GM21526 (cell line): ENCODE data around the gene HSP90AB1.
"Not testable (repeated sequence)": the region's sequence is repeated elsewhere in the genome, so short reads cannot be mapped to it uniquely, and the experiment has no call there.

Source experiments
- ATAC-seq: cut with Tn5 transposase; IDR thresholded peaks from one replicate; pipeline ENCODE4 v1.9.1; 2021; ENCODE audit warnings: moderate library complexity; ENCODE audit not compliant: unreplicated experiment, low FRiP score

The HSP90AB1 gene

GRCh38 chr6:44221961-44222335 lies 25.0 kb upstream of the HSP90AB1 start:
- ATAC-seq = no peak

- no peak for ATAC-seq
These were observed 24.2 kb upstream of the HSP90AB1 start for GRCh38 chr6:44222486-44223318.

GRCh38 chr6:44223319-44224028 lies 23.4 kb upstream of the HSP90AB1 start, which contains the start of gene SLC29A1:
Gene SLC29A1, plus strand, starts transcription at chr6:44223595. Its CDS starts 3,719 bp downstream, at chr6:44227314.
- ATAC-seq = no peak

- no peak for ATAC-seq
These were observed 22.6 kb upstream of the HSP90AB1 start for GRCh38 chr6:44224029-44224964.

GRCh38 chr6:44224965-44225305 lies 22.0 kb upstream of the HSP90AB1 start:
- ATAC-seq = no peak

- no peak for ATAC-seq
These were observed 21.1 kb upstream of the HSP90AB1 start for GRCh38 chr6:44225579-44226325.

- no peak for ATAC-seq
These were observed 20.3 kb upstream of the HSP90AB1 start for GRCh38 chr6:44226368-44227147.

GRCh38 chr6:44227148-44227793 lies 19.6 kb upstream of the HSP90AB1 start:
- no peak for ATAC-seq

GRCh38 chr6:44228031-44228430 lies 18.9 kb upstream of the HSP90AB1 start:
- ATAC-seq = no peak

- ATAC-seq = no peak
These were observed 18.5 kb upstream of the HSP90AB1 start for GRCh38 chr6:44228433-44228832.

GRCh38 chr6:44228836-44229235 lies 18.1 kb upstream of the HSP90AB1 start:
- no peak for ATAC-seq

- no peak for ATAC-seq
These were observed 17.4 kb upstream of the HSP90AB1 start for GRCh38 chr6:44229376-44230033.

- ATAC-seq = no peak
These were observed 16.7 kb upstream of the HSP90AB1 start for GRCh38 chr6:44230034-44230675.

GRCh38 chr6:44231426-44231825 lies 15.5 kb upstream of the HSP90AB1 start:
- not testable (repeated sequence) for ATAC-seq

- ATAC-seq = no peak
These were observed 14.0 kb upstream of the HSP90AB1 start for GRCh38 chr6:44232676-44233566.

- ATAC-seq = no peak
These were observed 13.3 kb upstream of the HSP90AB1 start for GRCh38 chr6:44233567-44234100.
